ENCODE data around the gene UPF1. TPM values are rescaled to one million over a fixed set of nuclear protein-coding genes. Genes with fewer than 3 reads are reported as not detected.

UPF1 gene
- total and polyA plus RNA-seq, 2 of the 13 experiments (the other 11 are each of a cell fraction or from before 2014, with no cell fraction given) = 16.9 to 41.8 TPM

GRCh38 chr19:18840288-18841267, 8.8 kb downstream of the UPF1 start:
- Histone ChIP-seq H4K20me1 (ENCODE audit: insufficient read depth, low read length) (peaks cover 65% of the 10 kb centered on the region), H3K9me3 (ENCODE audit: low read length) (no peaks in the 10 kb centered on the region), H2AFZ (ENCODE audit: low read length) (no peak overlapping the region), H3K27ac (ENCODE audit: extremely low read length, insufficient read depth, low read length) (peak overlapping the region; percentile 89), H3K27me3 (ENCODE audit: control insufficient read depth in 1 of 2, insufficient read depth in 2 of 2, low read length in 2 of 2) (no peaks in the 10 kb centered on the region), H3K36me3 (replicated peaks in 1 of 2; ENCODE audit: control insufficient read depth in 1 of 2, insufficient read depth in 2 of 2, low read length in 2 of 2) (peaks cover 0 to 22% of the 10 kb centered on the region in 2 experiments; a peak in 4 of 5 replicates), H3K4me1 (ENCODE audit: insufficient read depth, low read length) (peaks cover 86% of the 10 kb centered on the region), H3K79me2 (ENCODE audit: insufficient read depth, low read length) (peaks cover 95% of the 10 kb centered on the region), H3K9ac (ENCODE audit: insufficient read depth, low read depth, low read length) (peak overlapping the region; percentile 75), H3K4me2 (ENCODE audit: low read depth, low read length) (peak overlapping the region; percentile 94), H3K4me3 (replicated peaks in 1 of 3; ENCODE audit: insufficient read depth in 1 of 3, low read depth in 2 of 3, low read length in 3 of 3) (peak overlapping the region; percentile 1 to 72 (median 40); a peak in 5 of 6 replicates)
- intact Hi-C loops (cut with micrococcal nuclease; ENCODE audit: unreplicated experiment) = no loop called here
- 31% methylated on average over 13 of the region's 26 CpGs for WGBS (ENCODE audit: low lambda C conversion rate)
- in situ Hi-C loops (cut with HindIII; ENCODE audit: extremely low pct_ligation_motif_present, low pct_unique_long_range_greater_than_20kb) = loop anchor here (5.0 kb wide), 1 partner anchor 53 kb away; no protein-coding TSS in a partner anchor
- no TSS peak for BruUV-seq (replicated peaks)
- POLR2A ChIA-PET = interaction anchor here (0.7 to 2.8 kb wide), 12 partner anchors 8 to 252 kb away, joined by 3 to 23 read pairs (median 5); partner anchors contain the start of genes COPE, DDX49, REX1BD and UPF1
- FAIRE-seq (no peak), DNase-seq (ENCODE audit: low spot score) (peak; percentile 53), ATAC-seq (peak; percentile 54)
- CTCF ChIA-PET (ENCODE audit: low intra/inter-chr PET ratio, low total read pairs) = no interaction called here
- TF ChIP-seq DMAP1 (CRISPR knock-in tag; IDR thresholded peaks at IDR 0.05) (no peak), KDM5B (CRISPR knock-in tag; IDR thresholded peaks at IDR 0.05; ENCODE audit: borderline replicate concordance) (0 out of 2 replicates have a peak, but pooled peaks have one; percentile 9), ZNF274 (CRISPR knock-in tag; IDR thresholded peaks at IDR 0.05) (0 out of 2 replicates have a peak, but pooled peaks have one; percentile 44), PATZ1 (CRISPR knock-in tag; IDR thresholded peaks at IDR 0.05) (0 out of 2 replicates have a peak, but pooled peaks have one; percentile 26), GFI1 (CRISPR knock-in tag; IDR thresholded peaks at IDR 0.05; ENCODE audit: borderline replicate concordance) (no peak), ZNF205 (CRISPR knock-in tag; IDR thresholded peaks at IDR 0.05) (no peak), MYC (CRISPR knock-in tag; IDR thresholded peaks at IDR 0.05; ENCODE audit: borderline replicate concordance) (peak; percentile 47; the same call in 1 of the 2 replicates), ARID5B (CRISPR knock-in tag; IDR thresholded peaks at IDR 0.05) (peak; percentile 30; the same call in 1 of the 2 replicates), RFXAP (CRISPR knock-in tag; IDR thresholded peaks at IDR 0.05; ENCODE audit: borderline replicate concordance) (0 out of 2 replicates have a peak, but pooled peaks have one; percentile 28), ZBED4 (CRISPR knock-in tag; IDR thresholded peaks at IDR 0.05; ENCODE audit: borderline replicate concordance) (peak; percentile 8; the same call in 1 of the 2 replicates)

All from HepG2 (cell line).